ENCODE results near the gene ZNF512. TPM values are rescaled to one million over a fixed set of nuclear protein-coding genes. Genes with fewer than 3 reads are reported as not detected.
"Not testable (repeated sequence)": the region's sequence is repeated elsewhere in the genome, so short reads cannot be mapped to it uniquely, and the experiment has no call there.

Gene ZNF512
- total RNA-seq, 1 experiment from 2014 or later, result 34.2 TPM

GRCh38 chr2:27628767-27629709, 46.2 kb downstream of the ZNF512 start, which contains the start of the genes CCDC121 and GPN1 (continued):
- TF ChIP-seq PREB (CRISPR knock-in tag; IDR thresholded peaks at IDR 0.05; ENCODE audit: borderline replicate concordance) (0 out of 2 replicates have a peak, but pooled peaks have one; percentile 53), OVOL2 (CRISPR knock-in tag; IDR thresholded peaks at IDR 0.05; ENCODE audit: borderline replicate concordance) (no peak), CREB1 (CRISPR knock-in tag; IDR thresholded peaks at IDR 0.05) (peak; percentile 78; the same call in 1 of the 2 replicates), ZNF317 (CRISPR knock-in tag; IDR thresholded peaks at IDR 0.05; ENCODE audit: borderline replicate concordance, low read depth) (no peak), USF2 (CRISPR knock-in tag; IDR thresholded peaks at IDR 0.05) (0 out of 2 replicates have a peak, but pooled peaks have one; percentile 10), GTF2I (CRISPR knock-in tag; conservative IDR thresholded peaks at IDR 0.05) (no peak)

- H3K9me3 Mint-ChIP-seq; H3K4me3 Mint-ChIP-seq; DNase-seq (ENCODE audit: low spot score); H3K27me3 Mint-ChIP-seq (ENCODE audit: low read depth); CTCF ChIA-PET; POLR2A ChIA-PET; H3K4me1 Mint-ChIP-seq; H3K27ac Mint-ChIP-seq; ATAC-seq: not testable (repeated sequence)
- H3K36me3 Mint-ChIP-seq, result peaks cover 36% of the 10 kb centered on the region
These were observed 47.4 kb downstream of the ZNF512 start for GRCh38 chr2:27630257-27630656.

- H3K27me3 Mint-ChIP-seq (ENCODE audit: low read depth), result no peaks in the 10 kb centered on the region
- H3K4me3 Mint-ChIP-seq, result no peak overlapping the region
- DNase-seq (ENCODE audit: low spot score), result no peak
- ATAC-seq, result no peak
- H3K27ac Mint-ChIP-seq, result no peak overlapping the region
- peaks cover 57% of the 10 kb centered on the region for H3K36me3 Mint-ChIP-seq
- POLR2A ChIA-PET, result no interaction called here
- peaks cover 4% of the 10 kb centered on the region for H3K4me1 Mint-ChIP-seq
- CTCF ChIA-PET, result no interaction called here
- H3K9me3 Mint-ChIP-seq, result no peaks in the 10 kb centered on the region
- TF ChIP-seq USF1 (CRISPR knock-in tag; IDR thresholded peaks at IDR 0.05) (no peak), E2F1 (CRISPR knock-in tag; IDR thresholded peaks at IDR 0.05) (no peak), PRRX2 (CRISPR knock-in tag; IDR thresholded peaks at IDR 0.05) (no peak), JUN (CRISPR knock-in tag; IDR thresholded peaks at IDR 0.05) (no peak), MLX (CRISPR knock-in tag; IDR thresholded peaks at IDR 0.05) (no peak), ZNF416 (CRISPR knock-in tag; IDR thresholded peaks at IDR 0.05) (no peak), ZNF396 (CRISPR knock-in tag; IDR thresholded peaks at IDR 0.05; ENCODE audit: borderline replicate concordance) (no peak), ZNF263 (CRISPR knock-in tag; IDR thresholded peaks at IDR 0.05; ENCODE audit: low read depth) (no peak), ZNF232 (CRISPR knock-in tag; IDR thresholded peaks at IDR 0.05) (no peak), PRDM15 (CRISPR knock-in tag; IDR thresholded peaks at IDR 0.05) (no peak), GABPB1 (CRISPR knock-in tag; IDR thresholded peaks at IDR 0.05) (no peak), ZMAT4 (CRISPR knock-in tag; IDR thresholded peaks at IDR 0.05) (no peak), ZBTB43 (CRISPR knock-in tag; IDR thresholded peaks at IDR 0.05) (no peak), CREM (CRISPR knock-in tag; IDR thresholded peaks at IDR 0.05) (no peak), NR1H2 (CRISPR knock-in tag; IDR thresholded peaks at IDR 0.05) (no peak)
These were observed 51.4 kb downstream of the ZNF512 start for GRCh38 chr2:27634291-27634690.

Measured in WTC11 (cell line).